ENCODE data around the gene MIA. TPM values are rescaled to one million over a fixed set of nuclear protein-coding genes. Genes with fewer than 3 reads are reported as not detected.

MIA gene
- total and polyA plus RNA-seq, 2 donors (not counting 1 experiment from before 2014, with no cell fraction given), result 0.37 to 5.7 TPM

GRCh38 chr19:40778706-40779284, 3.5 kb downstream of the MIA start:
- peak overlapping the region; percentile 99 for H3K4me3 Mint-ChIP-seq
- Histone ChIP-seq H3K4me1 (ENCODE audit: control insufficient read depth in 2 of 2, insufficient read depth in 2 of 2, low read length in 2 of 2) (peaks cover 42 to 57% of the 10 kb centered on the region in 2 donors), H2AFZ (ENCODE audit: insufficient read depth, low read depth, low read length, poor library complexity, severe bottlenecking) (peak overlapping the region; percentile 72), H3K27me3 (replicated peaks in 1 of 4; ENCODE audit: control extremely low read depth in 1 of 4, control insufficient read depth in 3 of 4, insufficient read depth in 4 of 4, low read length in 3 of 4) (no peaks in the 10 kb centered on the region), H4K20me1 (ENCODE audit: control insufficient read depth, insufficient read depth, low read length, poor library complexity, severe bottlenecking) (peaks cover 25% of the 10 kb centered on the region), H3K9me3 (ENCODE audit: control extremely low read depth in 1 of 3, control insufficient read depth in 2 of 3, insufficient read depth in 1 of 3, low read length in 2 of 3) (peaks cover 0 to 5% (median 0%) of the 10 kb centered on the region in 3 donors), H3K79me2 (ENCODE audit: control insufficient read depth, insufficient read depth, low read length) (peaks cover 43% of the 10 kb centered on the region), H3K4me3 (ENCODE audit: control extremely low read depth in 1 of 5, extremely low read depth in 1 of 5, insufficient read depth in 1 of 5, low read depth in 2 of 5, low read length in 4 of 5) (peak overlapping the region; percentile 67 to 91 (median 81)), H3K4me2 (replicated peaks; ENCODE audit: low read depth, low read length, poor library complexity, severe bottlenecking) (peak overlapping the region; percentile 89), H3K36me3 (replicated peaks in 1 of 2; ENCODE audit: control extremely low read depth in 1 of 2, control insufficient read depth in 1 of 2, extremely low read depth in 1 of 2, insufficient read depth in 2 of 2, low read length in 1 of 2) (peaks cover 0 to 22% of the 10 kb centered on the region in 2 experiments), H3K27ac (ENCODE audit: low read length in 2 of 2) (peak overlapping the region; percentile 97 to 99), H3K9ac (ENCODE audit: low read length) (peak overlapping the region; percentile 95)
- H3K27me3 Mint-ChIP-seq, result no peaks in the 10 kb centered on the region
- CTCF ChIA-PET, result interaction anchor here (1.0 to 5.2 kb wide), 10 partner anchors 11 to 144 kb away, joined by 4 to 48 read pairs (median 19); partner anchors contain the start of genes ACTMAP, COQ8B, EGLN2 and ITPKC
- POLR2A ChIA-PET, result interaction anchor here (0.6 to 4.6 kb wide), 20 partner anchors 8 to 1480 kb away, joined by 3 to 99 read pairs (median 8); partner anchors contain the start of genes ACTMAP, B9D2, COQ8B and EGLN2
- TF ChIP-seq CTCF (IDR thresholded peaks at IDR 0.05), result no peak
- TF ChIP-seq EZH2 (IDR thresholded peaks at IDR 0.05; ENCODE audit: borderline replicate concordance, insufficient read depth, low read depth, low read length, poor library complexity, severe bottlenecking), result no peak
- 14% methylated on average over 6 of the region's 7 CpGs for WGBS (ENCODE audit: insufficient coverage)
- peak overlapping the region; percentile 99 for H3K27ac Mint-ChIP-seq
- H3K9me3 Mint-ChIP-seq (ENCODE audit: insufficient read depth), result no peaks in the 10 kb centered on the region
- DNase-seq (no peak), ATAC-seq (ENCODE audit: low read depth) (no peak)
- H3K4me1 Mint-ChIP-seq, result peaks cover 65% of the 10 kb centered on the region
- intact Hi-C loops (cut with micrococcal nuclease), result loop anchor here (1.0 to 5.0 kb wide), 6 partner anchors 20 to 1366 kb away; partner anchors contain the start of genes NUMBL, PLEKHG2 and SERTAD3

DNA sequence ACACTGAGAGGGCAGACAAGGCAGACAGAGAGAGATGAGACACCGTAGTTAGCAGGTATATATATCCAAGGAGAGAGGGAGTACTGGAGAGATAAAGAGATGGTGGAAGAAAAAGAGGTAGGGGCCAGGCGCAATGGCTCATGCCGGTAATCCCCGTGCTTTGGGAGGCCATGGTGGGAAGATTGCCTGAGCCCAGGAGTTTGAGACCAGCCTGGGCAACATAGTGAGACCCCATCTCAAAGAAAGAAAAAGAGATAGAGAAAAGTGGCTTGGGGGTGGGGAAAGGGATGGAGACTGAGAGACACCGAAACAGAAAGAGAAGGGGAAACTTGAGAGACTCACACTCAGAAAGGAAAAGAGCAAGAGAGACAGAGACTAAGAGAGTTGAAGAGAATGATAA, 5.3 kb downstream of the MIA start:
- Histone ChIP-seq H3K4me1 (ENCODE audit: control insufficient read depth in 2 of 2, insufficient read depth in 2 of 2, low read length in 2 of 2) (peaks cover 28 to 40% of the 10 kb centered on the region in 2 donors), H3K79me2 (ENCODE audit: control insufficient read depth, insufficient read depth, low read length) (peaks cover 49% of the 10 kb centered on the region), H3K9ac (ENCODE audit: low read length) (no peak overlapping the region), H3K27me3 (replicated peaks in 1 of 4; ENCODE audit: control extremely low read depth in 1 of 4, control insufficient read depth in 3 of 4, insufficient read depth in 4 of 4, low read length in 3 of 4) (no peaks in the 10 kb centered on the region), H3K4me2 (replicated peaks; ENCODE audit: low read depth, low read length, poor library complexity, severe bottlenecking) (no peak overlapping the region), H3K9me3 (ENCODE audit: control extremely low read depth in 1 of 3, control insufficient read depth in 2 of 3, insufficient read depth in 1 of 3, low read length in 2 of 3) (peaks cover 0 to 5% (median 0%) of the 10 kb centered on the region in 3 donors), H3K36me3 (replicated peaks in 1 of 2; ENCODE audit: control extremely low read depth in 1 of 2, control insufficient read depth in 1 of 2, extremely low read depth in 1 of 2, insufficient read depth in 2 of 2, low read length in 1 of 2) (peaks cover 0 to 38% of the 10 kb centered on the region in 2 experiments), H3K27ac (ENCODE audit: low read length in 2 of 2) (peak overlapping the region in 1 of 2 donors; percentile 34), H3K4me3 (ENCODE audit: control extremely low read depth in 1 of 5, extremely low read depth in 1 of 5, insufficient read depth in 1 of 5, low read depth in 2 of 5, low read length in 4 of 5) (no peak overlapping the region), H2AFZ (ENCODE audit: insufficient read depth, low read depth, low read length, poor library complexity, severe bottlenecking) (no peak overlapping the region), H4K20me1 (ENCODE audit: control insufficient read depth, insufficient read depth, low read length, poor library complexity, severe bottlenecking) (peaks cover 25% of the 10 kb centered on the region)
- Mint-ChIP-seq H3K4me3 (no peak overlapping the region), H3K9me3 (ENCODE audit: insufficient read depth) (no peaks in the 10 kb centered on the region), H3K4me1 (peaks cover 51% of the 10 kb centered on the region), H3K27me3 (no peaks in the 10 kb centered on the region), H3K27ac (peak overlapping the region; percentile 21)
- intact Hi-C loops (cut with micrococcal nuclease), result no loop called here
- DNase-seq (no peak), ATAC-seq (ENCODE audit: low read depth) (no peak)
- ChIA-PET POLR2A (no interaction called here), CTCF (interaction anchor here (5.2 kb wide), 1 partner anchor 17 kb away, joined by 48 read pairs; the partner anchor contains the start of gene EGLN2)
- WGBS (ENCODE audit: insufficient coverage), result 98% methylated on average over 5 of the region's 5 CpGs
- TF ChIP-seq EZH2 (IDR thresholded peaks at IDR 0.05; ENCODE audit: borderline replicate concordance, insufficient read depth, low read depth, low read length, poor library complexity, severe bottlenecking) (no peak), CTCF (IDR thresholded peaks at IDR 0.05) (no peak)
